Spleen (tissue), 11 donors: ENCODE data around the gene DCAF8. TPM values are rescaled to one million over a fixed set of nuclear protein-coding genes. Genes with fewer than 3 reads are reported as not detected.

Source experiments
- DNase-seq: peaks from one replicate; pipeline ENCODE4 v3.0.0-alpha.2; 2020
- H3K27ac ChIP-seq, 8 donors: fragments of 200-600 bp; sonication (generic) in 7 of 8; 1 replicate in 4 of 8; 2 replicates in 4 of 8; pipeline versions ENCODE4 v1.5.0 to v1.8.0; 2016 to 2021; ENCODE audit warnings: inconsistent platforms in 4 of 8, mild to moderate bottlenecking in 4 of 8, moderate library complexity in 1 of 8
- H3K27me3 ChIP-seq, 7 donors: fragments of 200-600 bp; sonication (generic) in 6 of 7; replicated peaks in 1 of 7; 1 replicate in 4 of 7; 2 replicates in 3 of 7; pipeline versions ENCODE4 v1.5.0 to v1.8.0; 2016 to 2021; ENCODE audit warnings: inconsistent platforms in 3 of 7, mild to moderate bottlenecking in 1 of 7
- H3K36me3 ChIP-seq, 6 donors: fragments of 200-600 bp; sonication (generic) in 5 of 6; 1 replicate in 4 of 6; 2 replicates in 2 of 6; pipeline versions ENCODE4 v1.5.0 to v1.8.0; 2016 to 2021; ENCODE audit warnings: inconsistent platforms in 2 of 6
- H3K4me1 ChIP-seq, 6 donors: fragments of 200-600 bp; sonication (generic) in 5 of 6; 1 replicate in 3 of 6; 2 replicates in 3 of 6; pipeline versions ENCODE4 v1.5.0 to v1.8.0; 2016 to 2021; ENCODE audit warnings: inconsistent platforms in 3 of 6
- H3K4me3 ChIP-seq, 8 donors: fragments of 200-600 bp; sonication (generic) in 7 of 8; 1 replicate in 4 of 8; 2 replicates in 4 of 8; pipeline versions ENCODE4 v1.5.0 to v1.8.0; 2016 to 2021; ENCODE audit warnings: inconsistent platforms in 4 of 8, mild to moderate bottlenecking in 4 of 8, moderate library complexity in 2 of 8
- H3K9me3 ChIP-seq, 8 donors: fragments of 200-600 bp; sonication (generic) in 7 of 8; 1 replicate in 4 of 8; 2 replicates in 4 of 8; pipeline versions ENCODE4 v1.5.0 to v1.8.0; 2016 to 2021; ENCODE audit warnings: inconsistent platforms in 4 of 8
- CTCF ChIP-seq, 11 experiments: fragments of 200-600 bp in 7 of 11; fragments of 450-650 bp in 4 of 11; sonication (generic) in 4 of 11; IDR thresholded peaks in 8 of 11; conservative IDR thresholded peaks in 3 of 11; 1 replicate in 7 of 11; 2 replicates in 4 of 11; pipeline versions ENCODE4 v1.4.0 to v1.8.0; 2016 to 2021; ENCODE audit warnings: antibody characterized with exemption in 11 of 11, inconsistent platforms in 4 of 11, mild to moderate bottlenecking in 1 of 11
- POLR2A ChIP-seq, 3 donors: fragments of 450-650 bp; IDR thresholded peaks; one replicate each; pipeline ENCODE4 v1.5.1; 2017; ENCODE audit warnings: antibody characterized with exemption in 3 of 3, mild to moderate bottlenecking in 1 of 3
- POLR2AphosphoS5 ChIP-seq, 3 donors: sonication (generic); formaldehyde crosslinking; IDR thresholded peaks; one replicate each; pipeline ENCODE4 v1.5.1; 2017; ENCODE audit warnings: antibody characterized with exemption in 3 of 3
- WGBS, 5 donors: extraction: QIAGEN DNeasy Blood & Tissue Kit in 3 of 5; methylation state at CpG; one replicate each; pipeline versions ENCODE4 v1.1.5 to v1.1.7; 2013 to 2018; 5-methylcytosine and 5-hydroxymethylcytosine counted together
- intact Hi-C: fragments of 100-400 bp; cut with DNase I; formaldehyde crosslinking; loops from one replicate; pipeline ENCODE4 v1.15.0; 2023; ENCODE audit warnings: low total_unique reads
- polyA plus RNA-seq, 3 donors: library from polyadenylated mRNA; stranded (reverse); fragments of 200-250 nt; gene quantifications; one replicate each; pipeline ENCODE4 v1.2.1, GENCODE V29; 2013
- total RNA-seq, 7 donors: library from RNA; depleted of rRNA in 3 of 7; stranded (reverse); fragments of >200 nt in 3 of 7; fragmentation: NEBNext Ultra II Directional in 4 of 7; extraction: Animal tissue kit (Norgen Biotek cat#: 25700) in 4 of 7; gene quantifications; one replicate each; pipeline versions ENCODE4 v1.1.0 to v1.2.1, GENCODE V29; 2016 to 2021
- donor health status: healthy with polysubstance abuse.
- donor health status: DM: no; HTN: no; CAD: no; lungs with moderate emphysema.
- donor health status: DM: no; HTN: no; CAD: no.
- donor health status: Bipolar disorder and iron deficiency.
- donor health status: healthy.
- donor health status: DM: no; HTN: no; CAD: no.
- donor health status: DM: yes; HTN: yes; CAD: no.

Gene DCAF8
- total and polyA plus RNA-seq, 10 donors: 59.4 to 210 (median 148) TPM

- H3K4me1 ChIP-seq: peaks cover 3 to 32% (median 12%) of the 10 kb centered on the region in 6 donors
- TF ChIP-seq CTCF (IDR thresholded peaks at IDR 0.05 in 8 of 11, conservative IDR thresholded peaks at IDR 0.05 in 3 of 11) (no peak), POLR2AphosphoS5 (IDR thresholded peaks at IDR 0.05) (no peak), POLR2A (IDR thresholded peaks at IDR 0.05) (no peak)
- intact Hi-C loops: no loop called here
- no peak overlapping the region for H3K27ac ChIP-seq
- WGBS, 5 donors: 53 to 72% (median 70%) methylated on average over 12 of the region's 12 CpGs
- no peaks in the 10 kb centered on the region for H3K27me3 ChIP-seq
- no peak overlapping the region for H3K4me3 ChIP-seq
- no peaks in the 10 kb centered on the region for H3K36me3 ChIP-seq
- no peak for DNase-seq
- H3K9me3 ChIP-seq: no peaks in the 10 kb centered on the region
These were observed 96.0 kb downstream of the DCAF8 start for GRCh38 chr1:160166166-160166868.

Other genes starting within 250 kb of the DCAF8 start
- gene PIGM, start 230.6 kb downstream of the DCAF8 start, total RNA-seq: 1 to 10 TPM; 4.2 to 8.5 (median 6.8) TPM
- 1 to 10 TPM; 2.1 to 2.7 (median 2.4) TPM for gene PIGM, start 230.6 kb downstream of the DCAF8 start, polyA plus RNA-seq
- gene KCNJ10, start 192.4 kb downstream of the DCAF8 start, total RNA-seq: 10 to 100 TPM in 5 of 7 donors, 1 to 10 TPM in 2; 6.5 to 30.8 (median 23.9) TPM
- 1 to 10 TPM; 3.7 to 3.9 (median 3.8) TPM for gene KCNJ10, start 192.4 kb downstream of the DCAF8 start, polyA plus RNA-seq
- gene KCNJ9, start 181.0 kb downstream of the DCAF8 start, total RNA-seq: not detected
- gene KCNJ9, start 181.0 kb downstream of the DCAF8 start, polyA plus RNA-seq: not detected
- 10 to 100 TPM; 16.8 to 28.9 (median 25.3) TPM for gene IGSF8, start 163.9 kb downstream of the DCAF8 start, total RNA-seq
- gene IGSF8, start 163.9 kb downstream of the DCAF8 start, polyA plus RNA-seq: 10 to 100 TPM; 15.6 to 23.1 (median 16.1) TPM
- gene ATP1A2, start 146.8 kb downstream of the DCAF8 start, total RNA-seq: 10 to 100 TPM in 1 of 7 donors, 1 to 10 TPM in 3, under 1 TPM in 3; 0.20 to 19.1 (median 1.1) TPM
- 1 to 10 TPM in 1 of 3 donors, under 1 TPM in 2; 0.13 to 1.7 (median 0.27) TPM for gene ATP1A2, start 146.8 kb downstream of the DCAF8 start, polyA plus RNA-seq
- gene ATP1A4, start 110.9 kb downstream of the DCAF8 start, total RNA-seq: 1 to 10 TPM in 2 of 7 donors, under 1 TPM in 3, not detected in 2; 0.70 to 2.9 (median 0.97) TPM
- gene ATP1A4, start 110.9 kb downstream of the DCAF8 start, polyA plus RNA-seq: 1 to 10 TPM in 1 of 3 donors, under 1 TPM in 2; 0.85 to 2.3 (median 0.93) TPM
- gene CASQ1, start 72.0 kb downstream of the DCAF8 start, total RNA-seq: 1 to 10 TPM in 1 of 7 donors, under 1 TPM in 3, not detected in 3; 0.37 to 1.1 (median 0.91) TPM
- gene CASQ1, start 72.0 kb downstream of the DCAF8 start, polyA plus RNA-seq: 1 to 10 TPM in 2 of 3 donors, under 1 TPM in 1; 0.45 to 1.5 (median 1.5) TPM
- gene PEA15, start 57.2 kb downstream of the DCAF8 start, total RNA-seq: 100 to 1,000 TPM in 4 of 7 donors, 10 to 100 TPM in 3; 73.4 to 158 (median 126) TPM
- 100 to 1,000 TPM in 1 of 3 donors, 10 to 100 TPM in 2; 80.1 to 167 (median 86.8) TPM for gene PEA15, start 57.2 kb downstream of the DCAF8 start, polyA plus RNA-seq
- gene PEX19, start 22.6 kb upstream of the DCAF8 start, total RNA-seq: 10 to 100 TPM; 47.1 to 63.8 (median 51.9) TPM
- 10 to 100 TPM; 11.2 to 18.2 (median 15.0) TPM for gene PEX19, start 22.6 kb upstream of the DCAF8 start, polyA plus RNA-seq
- gene COPA, start 80.7 kb upstream of the DCAF8 start, total RNA-seq: 100 to 1,000 TPM; 112 to 181 (median 136) TPM
- 10 to 100 TPM; 41.3 to 51.3 (median 42.1) TPM for gene COPA, start 80.7 kb upstream of the DCAF8 start, polyA plus RNA-seq
- gene NCSTN, start 80.8 kb upstream of the DCAF8 start, total RNA-seq: 100 to 1,000 TPM in 2 of 7 donors, 10 to 100 TPM in 5; 72.4 to 109 (median 89.7) TPM
- 10 to 100 TPM; 36.2 to 41.8 (median 39.8) TPM for gene NCSTN, start 80.8 kb upstream of the DCAF8 start, polyA plus RNA-seq
- under 1 TPM in 6 of 7 donors, not detected in 1; 0.23 to 0.56 (median 0.33) TPM for gene NHLH1, start 104.5 kb upstream of the DCAF8 start, total RNA-seq
- gene NHLH1, start 104.5 kb upstream of the DCAF8 start, polyA plus RNA-seq: under 1 TPM; 0.08 to 0.22 (median 0.17) TPM
- 1 to 10 TPM; 1.7 to 7.7 (median 3.4) TPM for gene VANGL2, start 138.0 kb upstream of the DCAF8 start, total RNA-seq
- gene VANGL2, start 138.0 kb upstream of the DCAF8 start, polyA plus RNA-seq: 1 to 10 TPM in 1 of 3 donors, under 1 TPM in 2; 0.65 to 1.3 (median 0.94) TPM